HepG2 (cell line): ENCODE results near the gene ZBTB8OS. TPM values are rescaled to one million over a fixed set of nuclear protein-coding genes. Genes with fewer than 3 reads are reported as not detected.

ENCODE experiments used
- AHR ChIP-seq: IDR thresholded peaks from 2 replicates; pipeline ENCODE4 v1.6.1; 2018; ENCODE audit warnings: missing genetic modification reagents, missing compliant biosample characterization
- DZIP1 ChIP-seq: sonication (generic); formaldehyde crosslinking; IDR thresholded peaks from 2 replicates; pipeline ENCODE4 v1.5.0; 2020; ENCODE audit warnings: mild to moderate bottlenecking, missing genetic modification reagents
- GFI1 ChIP-seq: sonication (generic); formaldehyde crosslinking; IDR thresholded peaks from 2 replicates; pipeline ENCODE4 v1.5.0; 2020; ENCODE audit warnings: missing genetic modification reagents, mild to moderate bottlenecking, borderline replicate concordance
- KDM1A ChIP-seq: IDR thresholded peaks from 2 replicates; pipeline ENCODE4 v1.6.1; 2016; ENCODE audit warnings: missing compliant biosample characterization
- KDM2A ChIP-seq: sonication (generic); formaldehyde crosslinking; IDR thresholded peaks from 2 replicates; pipeline ENCODE4 v1.4.0; 2020; ENCODE audit warnings: low read depth, missing genetic modification reagents, borderline replicate concordance
- MED1 ChIP-seq: sonication (generic); formaldehyde crosslinking; IDR thresholded peaks from 2 replicates; pipeline ENCODE4 v1.4.0; 2020; ENCODE audit warnings: missing genetic modification reagents
- NCOA1 ChIP-seq: sonication (generic); formaldehyde crosslinking; IDR thresholded peaks from 2 replicates; pipeline ENCODE4 v1.9.0; 2021; ENCODE audit warnings: missing genetic modification reagents
- RBAK ChIP-seq: sonication (generic); formaldehyde crosslinking; IDR thresholded peaks from 2 replicates; pipeline ENCODE4 v1.5.1; 2020; ENCODE audit warnings: mild to moderate bottlenecking, missing genetic modification reagents
- ZNF335 ChIP-seq: sonication (generic); formaldehyde crosslinking; IDR thresholded peaks from 2 replicates; pipeline ENCODE4 v1.4.0; 2020; ENCODE audit warnings: missing genetic modification reagents
- ZNF343 ChIP-seq: sonication (generic); formaldehyde crosslinking; IDR thresholded peaks from 2 replicates; pipeline ENCODE4 v1.4.0; 2020; ENCODE audit warnings: mild to moderate bottlenecking, missing genetic modification reagents
- ZNF430 ChIP-seq: sonication (generic); formaldehyde crosslinking; IDR thresholded peaks from 2 replicates; pipeline ENCODE4 v1.9.0; 2021; ENCODE audit warnings: mild to moderate bottlenecking, missing genetic modification reagents
- polyA plus RNA-seq, 8 experiments: library from polyadenylated mRNA; depleted of rRNA in 3 of 8; stranded (reverse) in 7 of 8; unstranded in 1 of 8; fragments of >200 nt; fragmentation: Illumina TruSeq in 4 of 8; extraction: Trizol in 4 of 8; gene quantifications; 2 replicates each; pipeline versions ENCODE4 v1.2.1 to v1.2.3, GENCODE V29; 2011 to 2016; ENCODE audit warnings: low read depth in 4 of 8, missing spikeins in 1 of 8, mixed read lengths in 1 of 8; ENCODE audit not compliant: insufficient read depth in 1 of 8
- total RNA-seq, 5 experiments: library from RNA; depleted of rRNA; stranded (reverse); fragments of >200 nt; fragmentation: Illumina TruSeq; extraction: Trizol; gene quantifications; 2 replicates each; pipeline ENCODE4 v1.2.3, GENCODE V29; 2016; ENCODE audit warnings: low read depth in 1 of 5
- TF ChIP-seq, protein P1 (sequence below): sonication (generic); formaldehyde crosslinking; IDR thresholded peaks from 2 replicates; pipeline ENCODE4 v1.4.0; 2020; ENCODE audit warnings: missing genetic modification reagents, borderline replicate concordance
- TF ChIP-seq, protein P2 (sequence below): sonication (generic); formaldehyde crosslinking; IDR thresholded peaks from 2 replicates; pipeline ENCODE4 v1.8.0; 2022; ENCODE audit warnings: missing genetic modification reagents, mild to moderate bottlenecking, borderline replicate concordance
- TF ChIP-seq, protein P3 (sequence below): sonication (generic); formaldehyde crosslinking; IDR thresholded peaks from 2 replicates; pipeline ENCODE4 v1.4.0; 2020; ENCODE audit warnings: missing genetic modification reagents, borderline replicate concordance
- TF ChIP-seq, protein P4 (sequence below): IDR thresholded peaks from 2 replicates; pipeline ENCODE4 v1.6.1; 2016; ENCODE audit warnings: mild to moderate bottlenecking, missing biosample characterization, missing genetic modification reagents
- TF ChIP-seq, protein P5 (sequence below): sonication (generic); formaldehyde crosslinking; IDR thresholded peaks from 2 replicates; pipeline ENCODE4 v1.8.1; 2023; ENCODE audit warnings: mild to moderate bottlenecking, inconsistent platforms, moderate library complexity, missing genetic modification reagents, borderline replicate concordance

ZBTB8OS gene
- total and polyA plus RNA-seq, 2 of the 13 experiments (the other 11 are each of a cell fraction or from before 2014, with no cell fraction given): 57.7 to 84.8 TPM

DNA sequence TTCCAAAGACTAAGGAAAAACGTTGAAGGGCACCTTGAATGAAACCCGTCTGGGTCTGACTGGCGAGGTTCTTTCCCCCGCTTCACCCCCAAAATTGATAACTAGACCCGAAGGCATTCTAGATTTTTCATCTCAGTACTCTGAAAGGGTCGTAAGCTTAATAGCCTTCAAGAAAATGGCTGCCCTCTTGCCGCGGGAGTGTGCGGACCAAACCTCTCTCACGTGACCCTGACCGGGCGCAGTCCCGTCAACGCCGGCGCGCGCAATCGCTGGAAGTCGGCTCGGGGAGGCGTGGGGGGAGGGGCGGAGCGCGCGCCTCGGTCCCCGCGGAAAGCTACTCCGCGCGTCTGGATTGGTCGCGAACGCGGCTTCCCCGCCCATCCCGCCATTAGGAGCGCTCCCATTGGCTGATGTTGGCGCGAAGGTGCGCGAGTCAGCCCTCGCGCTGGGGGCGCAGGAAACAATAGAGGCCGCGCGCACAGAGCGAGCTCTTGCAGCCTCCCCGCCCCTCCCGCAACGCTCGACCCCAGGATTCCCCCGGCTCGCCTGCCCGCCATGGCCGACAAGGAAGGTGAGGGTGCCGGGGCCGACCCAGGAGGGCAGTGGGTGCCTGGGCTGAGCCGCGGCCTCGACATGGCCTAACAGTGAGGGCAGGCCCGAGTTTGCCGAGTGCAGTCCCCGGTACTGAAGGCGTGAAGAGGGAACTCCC lies 556 bp upstream of the ZBTB8OS start, which contains the start of gene RBBP4 (continued):
- TF ChIP-seq, protein P1, sequence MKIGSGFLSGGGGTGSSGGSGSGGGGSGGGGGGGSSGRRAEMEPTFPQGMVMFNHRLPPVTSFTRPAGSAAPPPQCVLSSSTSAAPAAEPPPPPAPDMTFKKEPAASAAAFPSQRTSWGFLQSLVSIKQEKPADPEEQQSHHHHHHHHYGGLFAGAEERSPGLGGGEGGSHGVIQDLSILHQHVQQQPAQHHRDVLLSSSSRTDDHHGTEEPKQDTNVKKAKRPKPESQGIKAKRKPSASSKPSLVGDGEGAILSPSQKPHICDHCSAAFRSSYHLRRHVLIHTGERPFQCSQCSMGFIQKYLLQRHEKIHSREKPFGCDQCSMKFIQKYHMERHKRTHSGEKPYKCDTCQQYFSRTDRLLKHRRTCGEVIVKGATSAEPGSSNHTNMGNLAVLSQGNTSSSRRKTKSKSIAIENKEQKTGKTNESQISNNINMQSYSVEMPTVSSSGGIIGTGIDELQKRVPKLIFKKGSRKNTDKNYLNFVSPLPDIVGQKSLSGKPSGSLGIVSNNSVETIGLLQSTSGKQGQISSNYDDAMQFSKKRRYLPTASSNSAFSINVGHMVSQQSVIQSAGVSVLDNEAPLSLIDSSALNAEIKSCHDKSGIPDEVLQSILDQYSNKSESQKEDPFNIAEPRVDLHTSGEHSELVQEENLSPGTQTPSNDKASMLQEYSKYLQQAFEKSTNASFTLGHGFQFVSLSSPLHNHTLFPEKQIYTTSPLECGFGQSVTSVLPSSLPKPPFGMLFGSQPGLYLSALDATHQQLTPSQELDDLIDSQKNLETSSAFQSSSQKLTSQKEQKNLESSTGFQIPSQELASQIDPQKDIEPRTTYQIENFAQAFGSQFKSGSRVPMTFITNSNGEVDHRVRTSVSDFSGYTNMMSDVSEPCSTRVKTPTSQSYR (CRISPR knock-in tag): peak; percentile 98
- TF ChIP-seq ZNF343 (CRISPR knock-in tag) (peak; percentile 86; the same call in 1 of the 2 replicates), ZNF430 (CRISPR knock-in tag) (peak; percentile 93; the same call in 1 of the 2 replicates), ZNF335 (CRISPR knock-in tag) (no peak), MED1 (peak; percentile 66), RBAK (CRISPR knock-in tag) (no peak), DZIP1 (CRISPR knock-in tag) (peak; percentile 99; the same call in 1 of the 2 replicates), AHR (CRISPR knock-in tag) (peak; percentile 19; the same call in 1 of the 2 replicates), NCOA1 (CRISPR knock-in tag) (peak; percentile 81), KDM2A (peak; percentile 78), GFI1 (CRISPR knock-in tag) (peak; percentile 24; the same call in 1 of the 2 replicates), KDM1A (CRISPR knock-in tag) (no peak)
- TF ChIP-seq, protein P2, sequence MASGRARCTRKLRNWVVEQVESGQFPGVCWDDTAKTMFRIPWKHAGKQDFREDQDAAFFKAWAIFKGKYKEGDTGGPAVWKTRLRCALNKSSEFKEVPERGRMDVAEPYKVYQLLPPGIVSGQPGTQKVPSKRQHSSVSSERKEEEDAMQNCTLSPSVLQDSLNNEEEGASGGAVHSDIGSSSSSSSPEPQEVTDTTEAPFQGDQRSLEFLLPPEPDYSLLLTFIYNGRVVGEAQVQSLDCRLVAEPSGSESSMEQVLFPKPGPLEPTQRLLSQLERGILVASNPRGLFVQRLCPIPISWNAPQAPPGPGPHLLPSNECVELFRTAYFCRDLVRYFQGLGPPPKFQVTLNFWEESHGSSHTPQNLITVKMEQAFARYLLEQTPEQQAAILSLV (CRISPR knock-in tag): peak; percentile 68; the same call in 1 of the 2 replicates
- TF ChIP-seq, protein P3, sequence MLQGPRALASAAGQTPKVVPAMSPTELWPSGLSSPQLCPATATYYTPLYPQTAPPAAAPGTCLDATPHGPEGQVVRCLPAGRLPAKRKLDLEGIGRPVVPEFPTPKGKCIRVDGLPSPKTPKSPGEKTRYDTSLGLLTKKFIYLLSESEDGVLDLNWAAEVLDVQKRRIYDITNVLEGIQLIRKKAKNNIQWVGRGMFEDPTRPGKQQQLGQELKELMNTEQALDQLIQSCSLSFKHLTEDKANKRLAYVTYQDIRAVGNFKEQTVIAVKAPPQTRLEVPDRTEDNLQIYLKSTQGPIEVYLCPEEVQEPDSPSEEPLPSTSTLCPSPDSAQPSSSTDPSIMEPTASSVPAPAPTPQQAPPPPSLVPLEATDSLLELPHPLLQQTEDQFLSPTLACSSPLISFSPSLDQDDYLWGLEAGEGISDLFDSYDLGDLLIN (CRISPR knock-in tag): peak; percentile 93; the same call in 1 of the 2 replicates
- TF ChIP-seq, protein P4, sequence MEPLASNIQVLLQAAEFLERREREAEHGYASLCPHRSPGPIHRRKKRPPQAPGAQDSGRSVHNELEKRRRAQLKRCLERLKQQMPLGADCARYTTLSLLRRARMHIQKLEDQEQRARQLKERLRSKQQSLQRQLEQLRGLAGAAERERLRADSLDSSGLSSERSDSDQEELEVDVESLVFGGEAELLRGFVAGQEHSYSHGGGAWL (CRISPR knock-in tag): peak; percentile 91
- TF ChIP-seq, protein P5, sequence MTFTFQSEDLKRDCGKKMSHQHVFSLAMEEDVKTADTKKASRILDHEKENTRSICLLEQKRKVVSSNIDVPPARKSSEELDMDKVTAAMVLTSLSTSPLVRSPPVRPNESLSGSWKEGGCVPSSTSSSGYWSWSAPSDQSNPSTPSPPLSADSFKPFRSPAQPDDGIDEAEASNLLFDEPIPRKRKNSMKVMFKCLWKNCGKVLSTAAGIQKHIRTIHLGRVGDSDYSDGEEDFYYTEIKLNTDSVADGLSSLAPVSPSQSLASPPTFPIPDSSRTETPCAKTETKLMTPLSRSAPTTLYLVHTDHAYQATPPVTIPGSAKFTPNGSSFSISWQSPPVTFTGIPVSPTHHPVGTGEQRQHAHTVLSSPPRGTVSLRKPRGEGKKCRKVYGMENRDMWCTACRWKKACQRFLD: peak; percentile 62; the same call in 1 of the 2 replicates
